GM10266 (cell line): Measurements from ENCODE around the gene INPP1.

Source experiments
- DNase-seq: peaks from one replicate; pipeline ENCODE4 v3.0.0; 2012; ENCODE audit errors: extremely low spot score
- CTCF ChIP-seq: IDR thresholded peaks from 2 replicates; pipeline ENCODE4 v1.5.1; 2012; ENCODE audit warnings: mild to moderate bottlenecking, low read depth; ENCODE audit not compliant: control insufficient read depth, insufficient read depth; ENCODE audit errors: missing control alignments

INPP1 gene

GRCh38 chr2:190409616-190410015 is 66.2 kb downstream of the INPP1 start:
- no peak for TF ChIP-seq CTCF
- DNase-seq = no peak

DNA sequence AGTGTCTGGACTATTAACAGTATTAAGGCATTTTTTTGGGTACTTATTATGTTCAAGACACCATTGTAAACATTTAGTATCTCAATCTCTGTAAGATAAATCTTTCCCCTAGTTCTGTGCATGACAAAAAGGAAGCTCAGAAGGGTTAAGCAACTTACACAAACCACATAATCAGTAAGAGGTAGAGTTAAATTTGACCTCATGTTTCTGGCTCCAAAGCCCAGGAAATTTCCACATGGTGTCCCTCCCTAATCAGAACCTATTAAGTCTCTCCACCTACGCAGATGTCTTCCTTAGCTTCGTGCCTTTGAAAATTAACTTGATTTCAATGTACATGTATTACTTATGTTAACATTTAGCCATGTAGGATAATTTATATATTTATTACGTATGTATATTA is 66.8 kb downstream of the INPP1 start:
- no peak for DNase-seq
- no peak for TF ChIP-seq CTCF

GRCh38 chr2:190412966-190413365 is 69.6 kb downstream of the INPP1 start:
- DNase-seq = no peak
- TF ChIP-seq CTCF = no peak

DNA sequence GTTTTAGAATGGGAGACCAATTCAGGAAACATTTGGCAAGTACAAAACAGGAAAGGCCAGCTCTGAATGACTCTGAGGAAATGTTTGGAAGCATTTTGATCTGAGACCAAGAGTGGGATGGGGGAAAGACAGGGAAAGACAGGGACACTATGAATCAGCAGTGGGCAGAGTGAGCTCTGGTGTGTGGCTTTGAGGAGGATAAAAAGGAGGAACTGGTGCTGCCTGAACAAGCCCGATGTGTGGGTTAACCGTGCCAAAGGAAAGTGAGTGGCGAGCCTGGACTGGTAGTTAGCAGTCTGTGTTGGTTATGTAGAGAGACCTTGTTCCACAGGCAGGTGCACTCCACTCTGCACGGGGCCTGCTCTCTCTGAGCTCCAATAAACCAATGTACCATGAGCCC is 70.0 kb downstream of the INPP1 start:
- no peak for TF ChIP-seq CTCF
- DNase-seq = no peak

- no peak for DNase-seq
- TF ChIP-seq CTCF = no peak
Observed at GRCh38 chr2:190415251-190415650, 71.9 kb downstream of the INPP1 start.

GRCh38 chr2:190415794-190416775 is 72.7 kb downstream of the INPP1 start:
- TF ChIP-seq CTCF = no peak
- DNase-seq = no peak
